HepG2 (cell line): ENCODE results near the gene NARF. TPM values are rescaled to one million over a fixed set of nuclear protein-coding genes. Genes with fewer than 3 reads are reported as not detected.

ENCODE experiments used
- EEA1 ChIP-seq: sonication (generic); formaldehyde crosslinking; IDR thresholded peaks from 2 replicates; pipeline ENCODE4 v1.5.1; 2020; ENCODE audit warnings: mild to moderate bottlenecking, missing genetic modification reagents, borderline replicate concordance
- FLYWCH1 ChIP-seq: sonication (generic); formaldehyde crosslinking; IDR thresholded peaks from 2 replicates; pipeline ENCODE4 v1.8.1; 2023; ENCODE audit warnings: mild to moderate bottlenecking, missing genetic modification reagents
- MED13 ChIP-seq: sonication (generic); formaldehyde crosslinking; IDR thresholded peaks from 2 replicates; pipeline ENCODE4 v1.5.0; 2020; ENCODE audit warnings: missing genetic modification reagents
- NAIF1 ChIP-seq: sonication (generic); formaldehyde crosslinking; IDR thresholded peaks from 2 replicates; pipeline ENCODE4 v1.5.0; 2020; ENCODE audit warnings: mild to moderate bottlenecking, missing genetic modification reagents, borderline replicate concordance
- SRSF4 ChIP-seq: fragments of 200-400 bp; formaldehyde crosslinking; IDR thresholded peaks from one replicate; pipeline ENCODE4 v1.6.1; 2018; ENCODE audit warnings: mild to moderate bottlenecking, low read depth, low read length, moderate library complexity; ENCODE audit not compliant: poor library complexity, severe bottlenecking
- TOE1 ChIP-seq: sonication (generic); formaldehyde crosslinking; IDR thresholded peaks from 2 replicates; pipeline ENCODE4 v1.4.0; 2020; ENCODE audit warnings: mild to moderate bottlenecking, missing genetic modification reagents
- TSC22D2 ChIP-seq: sonication (generic); formaldehyde crosslinking; IDR thresholded peaks from 2 replicates; pipeline ENCODE4 v1.5.1; 2020; ENCODE audit warnings: missing genetic modification reagents, mild to moderate bottlenecking, borderline replicate concordance
- ZBTB42 ChIP-seq: sonication (generic); formaldehyde crosslinking; IDR thresholded peaks from 2 replicates; pipeline ENCODE4 v1.5.0; 2020; ENCODE audit warnings: mild to moderate bottlenecking, missing genetic modification reagents
- ZMAT3 ChIP-seq: sonication (generic); formaldehyde crosslinking; conservative IDR thresholded peaks from 2 replicates; pipeline ENCODE4 v1.7.0; 2021; ENCODE audit warnings: missing genetic modification reagents
- ZNF263 ChIP-seq: sonication (generic); formaldehyde crosslinking; IDR thresholded peaks from 2 replicates; pipeline ENCODE4 v1.4.0; 2020; ENCODE audit warnings: missing genetic modification reagents
- ZNF282 ChIP-seq: fragments of 450-650 bp; IDR thresholded peaks from 2 replicates; pipeline ENCODE4 v1.6.1; 2018; ENCODE audit not compliant: partially characterized antibody
- ZNF788 ChIP-seq: sonication (generic); formaldehyde crosslinking; IDR thresholded peaks from 2 replicates; pipeline ENCODE4 v1.5.0; 2020; ENCODE audit warnings: mild to moderate bottlenecking, missing genetic modification reagents, borderline replicate concordance
- ZNF850 ChIP-seq: sonication (generic); formaldehyde crosslinking; conservative IDR thresholded peaks from 2 replicates; pipeline ENCODE4 v1.9.0; 2021; ENCODE audit warnings: mild to moderate bottlenecking, missing genetic modification reagents
- polyA plus RNA-seq, 8 experiments: library from polyadenylated mRNA; depleted of rRNA in 3 of 8; stranded (reverse) in 7 of 8; unstranded in 1 of 8; fragments of >200 nt; fragmentation: Illumina TruSeq in 4 of 8; extraction: Trizol in 4 of 8; gene quantifications; 2 replicates each; pipeline versions ENCODE4 v1.2.1 to v1.2.3, GENCODE V29; 2011 to 2016; ENCODE audit warnings: low read depth in 4 of 8, missing spikeins in 1 of 8, mixed read lengths in 1 of 8; ENCODE audit not compliant: insufficient read depth in 1 of 8
- total RNA-seq, 5 experiments: library from RNA; depleted of rRNA; stranded (reverse); fragments of >200 nt; fragmentation: Illumina TruSeq; extraction: Trizol; gene quantifications; 2 replicates each; pipeline ENCODE4 v1.2.3, GENCODE V29; 2016; ENCODE audit warnings: low read depth in 1 of 5
- TF ChIP-seq, protein P1 (sequence below): sonication (generic); formaldehyde crosslinking; IDR thresholded peaks from 2 replicates; pipeline ENCODE4 v1.8.0; 2022; ENCODE audit warnings: low read depth, missing genetic modification reagents
- TF ChIP-seq, protein P2 (sequence below): IDR thresholded peaks from 2 replicates; pipeline ENCODE4 v1.6.1; 2016
- TF ChIP-seq, protein P3 (sequence below): sonication (generic); formaldehyde crosslinking; IDR thresholded peaks from 2 replicates; pipeline ENCODE4 v1.4.0; 2020; ENCODE audit warnings: missing genetic modification reagents, mild to moderate bottlenecking, borderline replicate concordance
- TF ChIP-seq, protein P4 (sequence below): sonication (generic); formaldehyde crosslinking; IDR thresholded peaks from 2 replicates; pipeline ENCODE4 v1.4.0; 2020; ENCODE audit warnings: missing genetic modification reagents

The NARF gene
- total and polyA plus RNA-seq, 2 of the 13 experiments (the other 11 are each of a cell fraction or from before 2014, with no cell fraction given): 61.1 to 144 TPM

DNA sequence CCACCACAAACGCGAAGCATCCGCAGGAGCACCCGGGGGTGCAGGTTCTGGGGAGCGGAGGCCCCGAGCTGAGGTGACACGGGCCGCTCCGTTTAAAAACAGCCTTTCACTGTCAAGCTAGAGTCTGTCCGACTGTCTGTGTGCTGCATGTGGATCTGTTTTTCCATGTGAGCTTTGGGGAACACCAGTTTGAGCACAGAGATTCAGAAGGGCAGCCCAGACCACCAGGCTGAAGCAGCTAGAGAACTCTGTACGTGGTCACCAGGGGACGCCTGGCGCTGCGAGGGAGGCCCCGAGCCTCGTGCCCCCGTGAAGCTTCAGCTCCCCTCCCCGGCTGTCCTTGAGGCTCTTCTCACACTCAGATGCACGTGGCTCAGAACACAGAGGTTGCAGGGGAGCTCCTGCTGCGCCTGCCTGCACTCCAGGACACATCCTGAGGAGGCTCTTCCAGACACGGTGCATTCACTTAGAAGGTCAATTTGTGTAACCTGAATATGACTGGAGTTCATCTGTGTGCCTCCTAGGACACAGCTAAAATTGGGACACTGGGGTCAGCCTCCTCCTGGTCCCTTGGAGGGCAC, 45.3 kb downstream of the NARF start (continued):
- peak; percentile 73; the same call in 1 of the 2 replicates for TF ChIP-seq ZNF263
- peak; percentile 84; the same call in 1 of the 2 replicates for TF ChIP-seq ZMAT3 (CRISPR knock-in tag)
- TF ChIP-seq EEA1 (CRISPR knock-in tag): no peak
- no peak for TF ChIP-seq TOE1 (CRISPR knock-in tag)
- TF ChIP-seq, protein P1, sequence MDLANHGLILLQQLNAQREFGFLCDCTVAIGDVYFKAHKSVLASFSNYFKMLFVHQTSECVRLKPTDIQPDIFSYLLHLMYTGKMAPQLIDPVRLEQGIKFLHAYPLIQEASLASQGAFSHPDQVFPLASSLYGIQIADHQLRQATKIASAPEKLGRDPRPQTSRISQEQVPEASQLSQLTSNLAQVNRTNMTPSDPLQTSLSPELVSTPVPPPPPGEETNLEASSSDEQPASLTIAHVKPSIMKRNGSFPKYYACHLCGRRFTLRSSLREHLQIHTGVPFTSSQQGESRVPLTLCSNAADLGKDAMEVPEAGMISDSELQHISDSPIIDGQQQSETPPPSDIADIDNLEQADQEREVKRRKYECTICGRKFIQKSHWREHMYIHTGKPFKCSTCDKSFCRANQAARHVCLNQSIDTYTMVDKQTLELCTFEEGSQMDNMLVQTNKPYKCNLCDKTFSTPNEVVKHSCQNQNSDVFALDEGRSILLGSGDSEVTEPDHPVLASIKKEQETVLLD (CRISPR knock-in tag): 0 out of 2 replicates have a peak, but pooled peaks have one; percentile 41
- TF ChIP-seq FLYWCH1 (CRISPR knock-in tag): no peak
- TF ChIP-seq TSC22D2: peak; percentile 80; the same call in 1 of the 2 replicates
- no peak for TF ChIP-seq NAIF1 (CRISPR knock-in tag)
- TF ChIP-seq ZNF282: no peak
- TF ChIP-seq, protein P2, sequence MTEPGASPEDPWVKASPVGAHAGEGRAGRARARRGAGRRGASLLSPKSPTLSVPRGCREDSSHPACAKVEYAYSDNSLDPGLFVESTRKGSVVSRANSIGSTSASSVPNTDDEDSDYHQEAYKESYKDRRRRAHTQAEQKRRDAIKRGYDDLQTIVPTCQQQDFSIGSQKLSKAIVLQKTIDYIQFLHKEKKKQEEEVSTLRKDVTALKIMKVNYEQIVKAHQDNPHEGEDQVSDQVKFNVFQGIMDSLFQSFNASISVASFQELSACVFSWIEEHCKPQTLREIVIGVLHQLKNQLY: no peak; the same call in 1 of the 2 replicates
- TF ChIP-seq MED13 (CRISPR knock-in tag): 0 out of 2 replicates have a peak, but pooled peaks have one; percentile 49
- TF ChIP-seq ZBTB42 (CRISPR knock-in tag): no peak
- peak; percentile 68; the same call in 1 of the 2 replicates for TF ChIP-seq ZNF788 (CRISPR knock-in tag)
- no peak for TF ChIP-seq ZNF850 (CRISPR knock-in tag)
- TF ChIP-seq, protein P3, sequence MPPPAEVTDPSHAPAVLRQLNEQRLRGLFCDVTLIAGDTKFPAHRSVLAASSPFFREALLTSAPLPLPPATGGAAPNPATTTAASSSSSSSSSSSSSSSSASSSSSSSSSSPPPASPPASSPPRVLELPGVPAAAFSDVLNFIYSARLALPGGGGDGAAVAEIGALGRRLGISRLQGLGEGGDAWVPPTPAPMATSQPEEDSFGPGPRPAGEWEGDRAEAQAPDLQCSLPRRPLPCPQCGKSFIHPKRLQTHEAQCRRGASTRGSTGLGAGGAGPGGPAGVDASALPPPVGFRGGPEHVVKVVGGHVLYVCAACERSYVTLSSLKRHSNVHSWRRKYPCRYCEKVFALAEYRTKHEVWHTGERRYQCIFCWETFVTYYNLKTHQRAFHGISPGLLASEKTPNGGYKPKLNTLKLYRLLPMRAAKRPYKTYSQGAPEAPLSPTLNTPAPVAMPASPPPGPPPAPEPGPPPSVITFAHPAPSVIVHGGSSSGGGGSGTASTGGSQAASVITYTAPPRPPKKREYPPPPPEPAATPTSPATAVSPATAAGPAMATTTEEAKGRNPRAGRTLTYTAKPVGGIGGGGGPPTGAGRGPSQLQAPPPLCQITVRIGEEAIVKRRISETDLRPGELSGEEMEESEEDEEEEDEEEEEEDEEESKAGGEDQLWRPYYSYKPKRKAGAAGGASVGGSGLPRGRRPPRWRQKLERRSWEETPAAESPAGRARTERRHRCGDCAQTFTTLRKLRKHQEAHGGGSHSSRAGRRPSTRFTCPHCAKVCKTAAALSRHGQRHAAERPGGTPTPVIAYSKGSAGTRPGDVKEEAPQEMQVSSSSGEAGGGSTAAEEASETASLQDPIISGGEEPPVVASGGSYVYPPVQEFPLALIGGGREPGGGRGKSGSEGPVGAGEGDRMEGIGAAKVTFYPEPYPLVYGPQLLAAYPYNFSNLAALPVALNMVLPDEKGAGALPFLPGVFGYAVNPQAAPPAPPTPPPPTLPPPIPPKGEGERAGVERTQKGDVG (CRISPR knock-in tag): 0 out of 2 replicates have a peak, but pooled peaks have one; percentile 59
- no peak for TF ChIP-seq SRSF4
- TF ChIP-seq, protein P4, sequence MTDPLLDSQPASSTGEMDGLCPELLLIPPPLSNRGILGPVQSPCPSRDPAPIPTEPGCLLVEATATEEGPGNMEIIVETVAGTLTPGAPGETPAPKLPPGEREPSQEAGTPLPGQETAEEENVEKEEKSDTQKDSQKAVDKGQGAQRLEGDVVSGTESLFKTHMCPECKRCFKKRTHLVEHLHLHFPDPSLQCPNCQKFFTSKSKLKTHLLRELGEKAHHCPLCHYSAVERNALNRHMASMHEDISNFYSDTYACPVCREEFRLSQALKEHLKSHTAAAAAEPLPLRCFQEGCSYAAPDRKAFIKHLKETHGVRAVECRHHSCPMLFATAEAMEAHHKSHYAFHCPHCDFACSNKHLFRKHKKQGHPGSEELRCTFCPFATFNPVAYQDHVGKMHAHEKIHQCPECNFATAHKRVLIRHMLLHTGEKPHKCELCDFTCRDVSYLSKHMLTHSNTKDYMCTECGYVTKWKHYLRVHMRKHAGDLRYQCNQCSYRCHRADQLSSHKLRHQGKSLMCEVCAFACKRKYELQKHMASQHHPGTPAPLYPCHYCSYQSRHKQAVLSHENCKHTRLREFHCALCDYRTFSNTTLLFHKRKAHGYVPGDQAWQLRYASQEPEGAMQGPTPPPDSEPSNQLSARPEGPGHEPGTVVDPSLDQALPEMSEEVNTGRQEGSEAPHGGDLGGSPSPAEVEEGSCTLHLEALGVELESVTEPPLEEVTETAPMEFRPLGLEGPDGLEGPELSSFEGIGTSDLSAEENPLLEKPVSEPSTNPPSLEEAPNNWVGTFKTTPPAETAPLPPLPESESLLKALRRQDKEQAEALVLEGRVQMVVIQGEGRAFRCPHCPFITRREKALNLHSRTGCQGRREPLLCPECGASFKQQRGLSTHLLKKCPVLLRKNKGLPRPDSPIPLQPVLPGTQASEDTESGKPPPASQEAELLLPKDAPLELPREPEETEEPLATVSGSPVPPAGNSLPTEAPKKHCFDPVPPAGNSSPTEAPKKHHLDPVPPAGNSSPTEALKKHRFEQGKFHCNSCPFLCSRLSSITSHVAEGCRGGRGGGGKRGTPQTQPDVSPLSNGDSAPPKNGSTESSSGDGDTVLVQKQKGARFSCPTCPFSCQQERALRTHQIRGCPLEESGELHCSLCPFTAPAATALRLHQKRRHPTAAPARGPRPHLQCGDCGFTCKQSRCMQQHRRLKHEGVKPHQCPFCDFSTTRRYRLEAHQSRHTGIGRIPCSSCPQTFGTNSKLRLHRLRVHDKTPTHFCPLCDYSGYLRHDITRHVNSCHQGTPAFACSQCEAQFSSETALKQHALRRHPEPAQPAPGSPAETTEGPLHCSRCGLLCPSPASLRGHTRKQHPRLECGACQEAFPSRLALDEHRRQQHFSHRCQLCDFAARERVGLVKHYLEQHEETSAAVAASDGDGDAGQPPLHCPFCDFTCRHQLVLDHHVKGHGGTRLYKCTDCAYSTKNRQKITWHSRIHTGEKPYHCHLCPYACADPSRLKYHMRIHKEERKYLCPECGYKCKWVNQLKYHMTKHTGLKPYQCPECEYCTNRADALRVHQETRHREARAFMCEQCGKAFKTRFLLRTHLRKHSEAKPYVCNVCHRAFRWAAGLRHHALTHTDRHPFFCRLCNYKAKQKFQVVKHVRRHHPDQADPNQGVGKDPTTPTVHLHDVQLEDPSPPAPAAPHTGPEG: peak; percentile 76; the same call in 1 of the 2 replicates
